Sigmoid colon (tissue), 4 donors: Measurements from ENCODE around the gene TRMT2A.

Experiments
- CTCF ChIP-seq, 4 experiments: fragments of 450-650 bp in 3 of 4; fragments of 200-600 bp in 1 of 4; IDR thresholded peaks; one replicate each; pipeline ENCODE4 v1.5.1; 2016 to 2019; ENCODE audit warnings: antibody characterized with exemption in 4 of 4, mild to moderate bottlenecking in 3 of 4, moderate library complexity in 2 of 4
- EP300 ChIP-seq, 4 donors: sonication (generic); formaldehyde crosslinking; IDR thresholded peaks; one replicate each; pipeline ENCODE4 v1.6.1; 2017; ENCODE audit warnings: antibody characterized with exemption in 4 of 4
- POLR2AphosphoS5 ChIP-seq, 4 donors: sonication (generic); formaldehyde crosslinking; IDR thresholded peaks; one replicate each; pipeline ENCODE4 v1.6.1; 2017; ENCODE audit warnings: antibody characterized with exemption in 4 of 4

GRCh38 chr22:20080445-20080775 is 36.6 kb downstream of the TRMT2A start:
- TF ChIP-seq CTCF (IDR thresholded peaks at IDR 0.05) (no peak), EP300 (IDR thresholded peaks at IDR 0.05) (no peak), POLR2AphosphoS5 (IDR thresholded peaks at IDR 0.05) (no peak)
